Stimulated activated CD8-positive, alpha-beta memory T cell treated with anti-CD3 and anti-CD28 coated beads, Interleukin-12 subunit alpha, Interleukin-12 subunit beta, amount 100 ng/mL, for 24 hours (primary cell): ENCODE data around the gene NOG.

Source experiments
- DNase-seq: peaks from one replicate; pipeline ENCODE4 v3.0.0-alpha.2; 2020; ENCODE audit errors: extremely low read depth

NOG gene

GRCh38 chr17:56636265-56636664, 42.8 kb downstream of the NOG start:
- DNase-seq = no peak

GRCh38 chr17:56637254-56637653, 43.8 kb downstream of the NOG start:
- DNase-seq = no peak

GRCh38 chr17:56638591-56639051, 45.1 kb downstream of the NOG start:
- no peak for DNase-seq

- DNase-seq = no peak
Observed at GRCh38 chr17:56639517-56639916, 46.0 kb downstream of the NOG start.

- no peak for DNase-seq
Observed at GRCh38 chr17:56640116-56640515, 46.6 kb downstream of the NOG start.

- DNase-seq = no peak
Observed at GRCh38 chr17:56641373-56641772, 47.9 kb downstream of the NOG start.

GRCh38 chr17:56641894-56642293, 48.4 kb downstream of the NOG start:
- DNase-seq = no peak

- DNase-seq = no peak
Observed at GRCh38 chr17:56642424-56642823, 48.9 kb downstream of the NOG start.
